Measurements from ENCODE around the gene NUDT8. TPM values are rescaled to one million over a fixed set of nuclear protein-coding genes. Genes with fewer than 3 reads are reported as not detected.

The NUDT8 gene
- total and polyA plus RNA-seq, 9 of the 15 experiments (the other 6 are each of a cell fraction or from before 2014, with no cell fraction given): 0.23 to 27.8 (median 5.0) TPM

DNA sequence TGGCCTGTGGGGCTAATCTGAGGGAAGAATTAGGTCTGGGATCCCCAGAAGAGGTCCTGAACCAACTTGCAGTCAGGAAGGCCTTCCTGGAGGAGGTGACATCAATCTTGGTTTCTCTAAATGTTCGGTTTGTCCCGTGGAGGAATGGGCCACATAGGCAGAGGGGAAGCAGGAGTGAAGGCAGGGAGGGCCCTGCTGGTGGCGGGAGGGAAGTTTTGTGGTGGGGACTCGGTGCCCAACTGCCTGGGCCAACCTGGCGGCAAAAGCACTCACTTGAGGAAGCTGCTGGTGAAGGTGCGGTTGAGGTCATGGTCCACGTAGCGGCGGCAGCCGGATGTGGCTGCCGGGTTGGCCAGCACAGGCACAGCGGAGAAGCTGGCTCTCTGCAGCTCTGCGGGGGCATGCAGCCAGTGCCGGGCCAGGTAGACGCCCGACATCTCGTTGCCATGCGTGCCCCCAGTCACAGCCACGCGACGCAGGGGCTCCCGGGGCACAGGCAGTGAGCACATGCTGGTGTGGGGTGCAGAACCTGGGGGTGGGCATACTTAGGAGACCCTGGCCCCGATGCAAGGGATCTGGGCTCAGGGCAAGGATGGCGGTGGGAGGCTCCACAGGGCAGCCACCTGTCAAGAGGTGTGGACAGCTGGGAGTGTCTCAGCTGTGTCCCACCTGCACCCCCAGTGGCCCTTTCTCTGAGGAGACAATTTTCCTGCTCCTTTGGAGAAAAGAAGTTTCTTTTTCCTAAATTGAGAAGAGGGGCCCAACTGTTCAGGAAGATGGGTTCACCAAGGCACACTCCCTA, 17.0 kb upstream of the NUDT8 start (continued):
- TF ChIP-seq, protein P1, sequence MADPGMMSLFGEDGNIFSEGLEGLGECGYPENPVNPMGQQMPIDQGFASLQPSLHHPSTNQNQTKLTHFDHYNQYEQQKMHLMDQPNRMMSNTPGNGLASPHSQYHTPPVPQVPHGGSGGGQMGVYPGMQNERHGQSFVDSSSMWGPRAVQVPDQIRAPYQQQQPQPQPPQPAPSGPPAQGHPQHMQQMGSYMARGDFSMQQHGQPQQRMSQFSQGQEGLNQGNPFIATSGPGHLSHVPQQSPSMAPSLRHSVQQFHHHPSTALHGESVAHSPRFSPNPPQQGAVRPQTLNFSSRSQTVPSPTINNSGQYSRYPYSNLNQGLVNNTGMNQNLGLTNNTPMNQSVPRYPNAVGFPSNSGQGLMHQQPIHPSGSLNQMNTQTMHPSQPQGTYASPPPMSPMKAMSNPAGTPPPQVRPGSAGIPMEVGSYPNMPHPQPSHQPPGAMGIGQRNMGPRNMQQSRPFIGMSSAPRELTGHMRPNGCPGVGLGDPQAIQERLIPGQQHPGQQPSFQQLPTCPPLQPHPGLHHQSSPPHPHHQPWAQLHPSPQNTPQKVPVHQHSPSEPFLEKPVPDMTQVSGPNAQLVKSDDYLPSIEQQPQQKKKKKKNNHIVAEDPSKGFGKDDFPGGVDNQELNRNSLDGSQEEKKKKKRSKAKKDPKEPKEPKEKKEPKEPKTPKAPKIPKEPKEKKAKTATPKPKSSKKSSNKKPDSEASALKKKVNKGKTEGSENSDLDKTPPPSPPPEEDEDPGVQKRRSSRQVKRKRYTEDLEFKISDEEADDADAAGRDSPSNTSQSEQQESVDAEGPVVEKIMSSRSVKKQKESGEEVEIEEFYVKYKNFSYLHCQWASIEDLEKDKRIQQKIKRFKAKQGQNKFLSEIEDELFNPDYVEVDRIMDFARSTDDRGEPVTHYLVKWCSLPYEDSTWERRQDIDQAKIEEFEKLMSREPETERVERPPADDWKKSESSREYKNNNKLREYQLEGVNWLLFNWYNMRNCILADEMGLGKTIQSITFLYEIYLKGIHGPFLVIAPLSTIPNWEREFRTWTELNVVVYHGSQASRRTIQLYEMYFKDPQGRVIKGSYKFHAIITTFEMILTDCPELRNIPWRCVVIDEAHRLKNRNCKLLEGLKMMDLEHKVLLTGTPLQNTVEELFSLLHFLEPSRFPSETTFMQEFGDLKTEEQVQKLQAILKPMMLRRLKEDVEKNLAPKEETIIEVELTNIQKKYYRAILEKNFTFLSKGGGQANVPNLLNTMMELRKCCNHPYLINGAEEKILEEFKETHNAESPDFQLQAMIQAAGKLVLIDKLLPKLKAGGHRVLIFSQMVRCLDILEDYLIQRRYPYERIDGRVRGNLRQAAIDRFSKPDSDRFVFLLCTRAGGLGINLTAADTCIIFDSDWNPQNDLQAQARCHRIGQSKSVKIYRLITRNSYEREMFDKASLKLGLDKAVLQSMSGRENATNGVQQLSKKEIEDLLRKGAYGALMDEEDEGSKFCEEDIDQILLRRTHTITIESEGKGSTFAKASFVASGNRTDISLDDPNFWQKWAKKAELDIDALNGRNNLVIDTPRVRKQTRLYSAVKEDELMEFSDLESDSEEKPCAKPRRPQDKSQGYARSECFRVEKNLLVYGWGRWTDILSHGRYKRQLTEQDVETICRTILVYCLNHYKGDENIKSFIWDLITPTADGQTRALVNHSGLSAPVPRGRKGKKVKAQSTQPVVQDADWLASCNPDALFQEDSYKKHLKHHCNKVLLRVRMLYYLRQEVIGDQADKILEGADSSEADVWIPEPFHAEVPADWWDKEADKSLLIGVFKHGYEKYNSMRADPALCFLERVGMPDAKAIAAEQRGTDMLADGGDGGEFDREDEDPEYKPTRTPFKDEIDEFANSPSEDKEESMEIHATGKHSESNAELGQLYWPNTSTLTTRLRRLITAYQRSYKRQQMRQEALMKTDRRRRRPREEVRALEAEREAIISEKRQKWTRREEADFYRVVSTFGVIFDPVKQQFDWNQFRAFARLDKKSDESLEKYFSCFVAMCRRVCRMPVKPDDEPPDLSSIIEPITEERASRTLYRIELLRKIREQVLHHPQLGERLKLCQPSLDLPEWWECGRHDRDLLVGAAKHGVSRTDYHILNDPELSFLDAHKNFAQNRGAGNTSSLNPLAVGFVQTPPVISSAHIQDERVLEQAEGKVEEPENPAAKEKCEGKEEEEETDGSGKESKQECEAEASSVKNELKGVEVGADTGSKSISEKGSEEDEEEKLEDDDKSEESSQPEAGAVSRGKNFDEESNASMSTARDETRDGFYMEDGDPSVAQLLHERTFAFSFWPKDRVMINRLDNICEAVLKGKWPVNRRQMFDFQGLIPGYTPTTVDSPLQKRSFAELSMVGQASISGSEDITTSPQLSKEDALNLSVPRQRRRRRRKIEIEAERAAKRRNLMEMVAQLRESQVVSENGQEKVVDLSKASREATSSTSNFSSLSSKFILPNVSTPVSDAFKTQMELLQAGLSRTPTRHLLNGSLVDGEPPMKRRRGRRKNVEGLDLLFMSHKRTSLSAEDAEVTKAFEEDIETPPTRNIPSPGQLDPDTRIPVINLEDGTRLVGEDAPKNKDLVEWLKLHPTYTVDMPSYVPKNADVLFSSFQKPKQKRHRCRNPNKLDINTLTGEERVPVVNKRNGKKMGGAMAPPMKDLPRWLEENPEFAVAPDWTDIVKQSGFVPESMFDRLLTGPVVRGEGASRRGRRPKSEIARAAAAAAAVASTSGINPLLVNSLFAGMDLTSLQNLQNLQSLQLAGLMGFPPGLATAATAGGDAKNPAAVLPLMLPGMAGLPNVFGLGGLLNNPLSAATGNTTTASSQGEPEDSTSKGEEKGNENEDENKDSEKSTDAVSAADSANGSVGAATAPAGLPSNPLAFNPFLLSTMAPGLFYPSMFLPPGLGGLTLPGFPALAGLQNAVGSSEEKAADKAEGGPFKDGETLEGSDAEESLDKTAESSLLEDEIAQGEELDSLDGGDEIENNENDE (IDR thresholded peaks at IDR 0.05; ENCODE audit: low read depth, low read length): no peak
- peak; percentile 95 for TF ChIP-seq ZFP36 (IDR thresholded peaks at IDR 0.05; ENCODE audit: low read depth, low read length, partially characterized antibody)
- no peak for TF ChIP-seq STAT5B (CRISPR knock-in tag; IDR thresholded peaks at IDR 0.05)
- no peak for TF ChIP-seq MAFF (IDR thresholded peaks at IDR 0.05; ENCODE audit: low read length)
- peak; percentile 71 for TF ChIP-seq ZNF436 (CRISPR knock-in tag; IDR thresholded peaks at IDR 0.05)
- no peak for TF ChIP-seq PTTG1 (tag; IDR thresholded peaks at IDR 0.05; ENCODE audit: low read depth)

Measured in K562 (cell line).